Glutamatergic neuron (in vitro differentiated cells): Measurements from ENCODE around the gene LACTB. TPM values are rescaled to one million over a fixed set of nuclear protein-coding genes. Genes with fewer than 3 reads are reported as not detected.

Source experiments
- DNase-seq: peaks from one replicate; pipeline ENCODE4 v3.0.0; 2022
- H3K27ac Mint-ChIP-seq: one replicate; pipeline ENCODE4 v1.8.0; 2020; ENCODE audit warnings: mild to moderate bottlenecking, mixed read lengths, inconsistent platforms; ENCODE audit not compliant: unreplicated experiment
- H3K27me3 Mint-ChIP-seq: one replicate; pipeline ENCODE4 v1.8.0; 2020; ENCODE audit warnings: mild to moderate bottlenecking, moderate library complexity, mixed read lengths, inconsistent platforms; ENCODE audit not compliant: unreplicated experiment
- H3K36me3 Mint-ChIP-seq: one replicate; pipeline ENCODE4 v1.8.0; 2020; ENCODE audit warnings: mild to moderate bottlenecking, mixed read lengths, inconsistent platforms; ENCODE audit not compliant: unreplicated experiment
- H3K4me1 Mint-ChIP-seq: one replicate; pipeline ENCODE4 v1.8.0; 2020; ENCODE audit warnings: mild to moderate bottlenecking, low read depth, mixed read lengths, inconsistent platforms; ENCODE audit not compliant: unreplicated experiment
- H3K4me3 Mint-ChIP-seq: one replicate; pipeline ENCODE4 v1.8.0; 2020; ENCODE audit warnings: mild to moderate bottlenecking, mixed read lengths, inconsistent platforms; ENCODE audit not compliant: unreplicated experiment
- H3K9me3 Mint-ChIP-seq: one replicate; pipeline ENCODE4 v1.8.0; 2020; ENCODE audit warnings: mild to moderate bottlenecking, moderate library complexity, mixed read lengths, inconsistent platforms; ENCODE audit not compliant: unreplicated experiment
- CTCF ChIP-seq: fragments of 200-600 bp; sonication (generic); IDR thresholded peaks from one replicate; pipeline ENCODE4 v1.5.0; 2021; ENCODE audit not compliant: partially characterized antibody, unreplicated experiment
- total RNA-seq: library from RNA; stranded (reverse); fragmentation: NEBNext Ultra II Directional; extraction: Animal tissue kit (Norgen Biotek cat#: 25700); gene quantifications from one replicate; pipeline ENCODE4 v1.2.1, GENCODE V29; 2021; ENCODE audit not compliant: unreplicated experiment

Gene LACTB
- total RNA-seq, 1 donor from 2014 or later = 20.1 TPM

- peak; percentile 65 for DNase-seq
- Mint-ChIP-seq H3K36me3 (peaks cover 5% of the 10 kb centered on the region), H3K27me3 (peaks cover 6% of the 10 kb centered on the region), H3K27ac (peak overlapping the region; percentile 79), H3K9me3 (peaks cover 15% of the 10 kb centered on the region), H3K4me3 (peak overlapping the region; percentile 88), H3K4me1 (peaks cover 4% of the 10 kb centered on the region)
- TF ChIP-seq CTCF = peak; percentile 60
These were observed 578 bp downstream of the LACTB start for GRCh38 chr15:63122002-63122875.

- H3K27me3 Mint-ChIP-seq = peaks cover 6% of the 10 kb centered on the region
- no peak for TF ChIP-seq CTCF
- H3K36me3 Mint-ChIP-seq = peaks cover 2% of the 10 kb centered on the region
- peaks cover 4% of the 10 kb centered on the region for H3K4me1 Mint-ChIP-seq
- no peak for DNase-seq
- H3K27ac Mint-ChIP-seq = no peak overlapping the region
- H3K9me3 Mint-ChIP-seq = peaks cover 14% of the 10 kb centered on the region
- H3K4me3 Mint-ChIP-seq = no peak overlapping the region
These were observed 2.8 kb downstream of the LACTB start for GRCh38 chr15:63124506-63124905.

- Mint-ChIP-seq H3K4me1 (peaks cover 4% of the 10 kb centered on the region), H3K27me3 (no peaks in the 10 kb centered on the region), H3K36me3 (no peaks in the 10 kb centered on the region), H3K9me3 (peaks cover 2% of the 10 kb centered on the region), H3K27ac (no peak overlapping the region), H3K4me3 (no peak overlapping the region)
- DNase-seq = no peak
- no peak for TF ChIP-seq CTCF
These were observed 5.1 kb downstream of the LACTB start for GRCh38 chr15:63126726-63127125.

GRCh38 chr15:63133786-63134185 is 12.1 kb downstream of the LACTB start:
- Mint-ChIP-seq H3K9me3 (no peaks in the 10 kb centered on the region), H3K27me3 (no peaks in the 10 kb centered on the region), H3K27ac (no peak overlapping the region), H3K36me3 (no peaks in the 10 kb centered on the region), H3K4me1 (no peaks in the 10 kb centered on the region), H3K4me3 (no peak overlapping the region)
- DNase-seq = no peak
- no peak for TF ChIP-seq CTCF

- Mint-ChIP-seq H3K36me3 (no peaks in the 10 kb centered on the region), H3K4me1 (no peaks in the 10 kb centered on the region), H3K27me3 (no peaks in the 10 kb centered on the region), H3K27ac (no peak overlapping the region), H3K4me3 (no peak overlapping the region), H3K9me3 (no peaks in the 10 kb centered on the region)
- no peak for DNase-seq
- no peak for TF ChIP-seq CTCF
These were observed 12.8 kb downstream of the LACTB start for GRCh38 chr15:63134245-63134985.
